ENCODE data around the gene EFNB2.

DNA sequence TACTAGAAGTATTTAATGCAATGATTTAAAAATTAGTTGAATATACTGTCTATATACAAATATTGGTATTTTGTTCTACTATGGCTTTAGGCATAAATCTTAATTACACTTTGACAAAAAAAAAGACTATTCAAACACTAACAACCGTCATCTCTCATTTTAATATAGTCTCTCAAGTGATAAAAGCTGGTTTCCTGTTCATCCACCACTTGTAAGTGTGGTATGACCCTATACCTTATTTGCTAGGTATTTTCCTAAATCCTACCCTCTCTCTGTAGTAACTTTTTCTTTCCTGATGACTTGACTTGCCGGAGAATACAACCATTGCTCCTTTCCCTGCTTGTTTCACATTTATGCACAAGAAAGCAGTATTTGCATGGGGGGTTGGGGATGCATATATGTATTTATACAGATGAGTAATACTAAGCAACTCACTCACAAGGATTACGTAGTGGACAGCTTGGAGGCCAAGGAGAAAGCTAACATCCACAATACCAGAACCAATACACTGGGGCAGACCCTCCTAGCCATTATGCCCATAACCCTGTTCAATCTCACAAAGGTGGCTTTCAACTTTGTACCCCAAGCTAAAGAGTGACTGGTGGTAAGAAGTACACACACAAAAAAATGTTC, 12.7 kb upstream of the EFNB2 start:
- TF ChIP-seq CTCF (IDR thresholded peaks at IDR 0.05; ENCODE audit: low read length), result no peak
- TF ChIP-seq EZH2 (optimal IDR thresholded peaks at IDR 0.05; ENCODE audit: low read depth, low read length), result no peak
- TF ChIP-seq EZH2phosphoT487 (IDR thresholded peaks at IDR 0.05; ENCODE audit: low read length), result no peak

All from MM.1S (cell line).